DND-41 (cell line): ENCODE data around the gene MGAT4C.
"Not testable (repeated sequence)": the region's sequence is repeated elsewhere in the genome, so short reads cannot be mapped to it uniquely, and the experiment has no call there.

ENCODE experiments used
- ATAC-seq: fragments of 200-7000 bp; cut with Tn5 transposase; 3 replicates; pipeline ENCODE4 v1.9.1; 2021; ENCODE audit warnings: low read depth; ENCODE audit not compliant: insufficient read depth
- DNase-seq: peaks from one replicate; pipeline ENCODE4 v3.0.0-alpha.2; 2020
- H2AFZ ChIP-seq: 2 replicates; pipeline ENCODE4 v1.6.0; 2012; ENCODE audit warnings: low read depth, low read length
- H3K27ac ChIP-seq: 2 replicates; pipeline ENCODE4 v1.5.1; 2012; ENCODE audit warnings: low read length, inconsistent platforms
- H3K27me3 ChIP-seq: fragments of 200-600 bp; sonication (generic); 2 replicates; pipeline ENCODE4 v1.6.0; 2012; ENCODE audit warnings: low read length, mild to moderate bottlenecking, inconsistent platforms; ENCODE audit not compliant: insufficient read depth, poor library complexity
- H3K36me3 ChIP-seq: 2 replicates; pipeline ENCODE4 v1.5.1; 2012; ENCODE audit warnings: low read length, inconsistent platforms; ENCODE audit not compliant: insufficient read depth
- H3K4me1 ChIP-seq: 2 replicates; pipeline ENCODE4 v1.5.1; 2012; ENCODE audit warnings: mild to moderate bottlenecking, low read length; ENCODE audit not compliant: insufficient read depth
- H3K4me2 ChIP-seq: 2 replicates; pipeline ENCODE4 v1.6.0; 2012; ENCODE audit warnings: mild to moderate bottlenecking, moderate library complexity, low read length, inconsistent platforms; ENCODE audit not compliant: insufficient read depth
- H3K4me3 ChIP-seq, 2 experiments: fragments of 200-600 bp in 1 of 2; shearing (Covaris generic) in 1 of 2; 2 replicates each; pipeline ENCODE4 v1.5.1; 2012 to 2016; ENCODE audit warnings: inconsistent platforms in 2 of 2, low read length in 2 of 2, mild to moderate bottlenecking in 2 of 2, low read depth in 1 of 2, moderate library complexity in 1 of 2
- H3K79me2 ChIP-seq: 2 replicates; pipeline ENCODE4 v1.6.0; 2012; ENCODE audit warnings: low read length, inconsistent platforms; ENCODE audit not compliant: insufficient read depth
- H3K9ac ChIP-seq: 2 replicates; pipeline ENCODE4 v1.6.0; 2012; ENCODE audit warnings: low read depth, mild to moderate bottlenecking, inconsistent platforms, low read length, moderate library complexity
- H3K9me3 ChIP-seq: 2 replicates; pipeline ENCODE4 v1.5.1; 2012; ENCODE audit warnings: low read length, moderate library complexity, mild to moderate bottlenecking, inconsistent platforms; ENCODE audit not compliant: insufficient read depth, severe bottlenecking
- H4K20me1 ChIP-seq: 2 replicates; pipeline ENCODE4 v1.6.0; 2012; ENCODE audit warnings: low read length; ENCODE audit not compliant: insufficient read depth
- CTCF ChIP-seq: IDR thresholded peaks from 2 replicates; pipeline ENCODE4 v1.5.1; 2012; ENCODE audit warnings: borderline replicate concordance, low read length, moderate library complexity, mild to moderate bottlenecking; ENCODE audit not compliant: poor library complexity, severe bottlenecking; ENCODE audit errors: extremely low read depth
- EZH2 ChIP-seq: IDR thresholded peaks from 3 replicates; pipeline ENCODE4 v1.6.1; 2012; ENCODE audit warnings: borderline replicate concordance, low read depth, mild to moderate bottlenecking, moderate library complexity, low read length, inconsistent platforms; ENCODE audit not compliant: severe bottlenecking

Gene MGAT4C

GRCh38 chr12:86091681-86092080 is 164.5 kb downstream of the MGAT4C start:
- no peak overlapping the region for H3K27ac ChIP-seq
- H3K27me3 ChIP-seq: no peaks in the 10 kb centered on the region
- no peak overlapping the region for H3K4me3 ChIP-seq
- no peak overlapping the region for H3K4me2 ChIP-seq
- H3K79me2 ChIP-seq: no peaks in the 10 kb centered on the region
- TF ChIP-seq CTCF (no peak), EZH2 (no peak)
- H2AFZ ChIP-seq: no peak overlapping the region
- no peak for ATAC-seq
- no peaks in the 10 kb centered on the region for H3K9me3 ChIP-seq
- no peaks in the 10 kb centered on the region for H3K36me3 ChIP-seq
- no peak for DNase-seq
- H3K9ac ChIP-seq: no peak overlapping the region
- no peaks in the 10 kb centered on the region for H4K20me1 ChIP-seq
- no peaks in the 10 kb centered on the region for H3K4me1 ChIP-seq

- Histone ChIP-seq H3K9me3 (no peaks in the 10 kb centered on the region), H4K20me1 (no peaks in the 10 kb centered on the region), H2AFZ (no peak overlapping the region), H3K36me3 (no peaks in the 10 kb centered on the region), H3K4me2 (no peak overlapping the region), H3K9ac (no peak overlapping the region), H3K4me3 (no peak overlapping the region), H3K4me1 (no peaks in the 10 kb centered on the region), H3K79me2 (no peaks in the 10 kb centered on the region), H3K27me3 (no peaks in the 10 kb centered on the region), H3K27ac (no peak overlapping the region)
- TF ChIP-seq EZH2 (no peak), CTCF (no peak)
- no peak for ATAC-seq
- no peak for DNase-seq
These were observed 174.3 kb downstream of the MGAT4C start for GRCh38 chr12:86081843-86082242.

- not testable (repeated sequence) for H3K9me3 ChIP-seq, ATAC-seq, H3K9ac ChIP-seq
These were observed 197.1 kb downstream of the MGAT4C start for GRCh38 chr12:86059052-86059451.

GRCh38 chr12:86057092-86057845 is 198.9 kb downstream of the MGAT4C start:
- Histone ChIP-seq H3K79me2 (no peaks in the 10 kb centered on the region), H3K36me3 (no peaks in the 10 kb centered on the region), H3K4me3 (no peak overlapping the region), H4K20me1 (no peaks in the 10 kb centered on the region), H2AFZ (no peak overlapping the region), H3K9ac (no peak overlapping the region), H3K9me3 (peaks cover 3% of the 10 kb centered on the region), H3K4me1 (no peaks in the 10 kb centered on the region), H3K27me3 (no peaks in the 10 kb centered on the region), H3K4me2 (no peak overlapping the region), H3K27ac (no peak overlapping the region)
- ATAC-seq: no peak
- DNase-seq: no peak
- TF ChIP-seq EZH2 (no peak), CTCF (no peak)

More at GRCh38 chr12:86059052-86059451, 197.1 kb downstream of the MGAT4C start:
- not testable (repeated sequence) for H2AFZ ChIP-seq, H3K79me2 ChIP-seq, H3K27me3 ChIP-seq, H3K4me1 ChIP-seq, H3K4me2 ChIP-seq, H4K20me1 ChIP-seq, H3K27ac ChIP-seq, DNase-seq, H3K36me3 ChIP-seq, H3K4me3 ChIP-seq
